Stimulated activated CD4-positive, alpha-beta T cell treated with anti-CD3 and anti-CD28 coated beads, Interleukin-1b, Interleukin-23, amount 100 ng/mL, for 24 hours (primary cell): ENCODE data around the gene TRIM62.
"Not testable (repeated sequence)": the region's sequence is repeated elsewhere in the genome, so short reads cannot be mapped to it uniquely, and the experiment has no call there.

Source experiments
- DNase-seq, 4 experiments: peaks; one replicate each; pipeline ENCODE4 v3.0.0-alpha.2; 2020; ENCODE audit warnings: low read depth in 4 of 4, low spot score in 1 of 4

Gene TRIM62

GRCh38 chr1:33140153-33141149 lies 41.4 kb downstream of the TRIM62 start:
- DNase-seq = no peak

- DNase-seq = peak in 2 of 4 experiments; percentile 9 to 18
Observed at GRCh38 chr1:33137800-33138199, 44.0 kb downstream of the TRIM62 start.

- DNase-seq = not testable (repeated sequence)
Observed at GRCh38 chr1:33136041-33136440, 45.8 kb downstream of the TRIM62 start.

GRCh38 chr1:33133478-33134105 lies 48.3 kb downstream of the TRIM62 start:
- no peak for DNase-seq

- no peak for DNase-seq
Observed at GRCh38 chr1:33132549-33132948, 49.3 kb downstream of the TRIM62 start.

GRCh38 chr1:33131191-33131590 lies 50.7 kb downstream of the TRIM62 start:
- no peak for DNase-seq

- DNase-seq = no peak
Observed at GRCh38 chr1:33130297-33130696, 51.5 kb downstream of the TRIM62 start.

- no peak for DNase-seq
Observed at GRCh38 chr1:33128781-33129180, 53.1 kb downstream of the TRIM62 start.

GRCh38 chr1:33127001-33127823 lies 54.6 kb downstream of the TRIM62 start:
- peak; percentile 93 to 99 (median 98) for DNase-seq

- DNase-seq = no peak
Observed at GRCh38 chr1:33126411-33127000, 55.3 kb downstream of the TRIM62 start.

- not testable (repeated sequence) for DNase-seq
Observed at GRCh38 chr1:33124647-33125046, 57.2 kb downstream of the TRIM62 start.

GRCh38 chr1:33123266-33123665 lies 58.6 kb downstream of the TRIM62 start:
- DNase-seq = no peak

GRCh38 chr1:33122483-33123178 lies 59.2 kb downstream of the TRIM62 start:
- no peak for DNase-seq

GRCh38 chr1:33121728-33122127 lies 60.1 kb downstream of the TRIM62 start:
- no peak for DNase-seq

GRCh38 chr1:33120436-33121231 lies 61.2 kb downstream of the TRIM62 start:
- no peak for DNase-seq

- no peak for DNase-seq
Observed at GRCh38 chr1:33119532-33120217, 62.2 kb downstream of the TRIM62 start.

GRCh38 chr1:33119050-33119449 lies 62.8 kb downstream of the TRIM62 start:
- no peak for DNase-seq

- DNase-seq = no peak
Observed at GRCh38 chr1:33118274-33118673, 63.6 kb downstream of the TRIM62 start.
